ENCODE results near the gene NUPR2. TPM values are rescaled to one million over a fixed set of nuclear protein-coding genes. Genes with fewer than 3 reads are reported as not detected.
"Not testable (repeated sequence)": the region's sequence is repeated elsewhere in the genome, so short reads cannot be mapped to it uniquely, and the experiment has no call there.

NUPR2 gene
- total RNA-seq: not detected in 2 replicates

- no peak for DNase-seq (ENCODE audit: low read depth)
- no peak within 1 kb of the TSS for H3K4me3 ChIP-seq (ENCODE audit: low read depth, low read length)
- no peak for TF ChIP-seq CTCF (IDR thresholded peaks at IDR 0.05; ENCODE audit: insufficient read depth, low read depth, low read length)
Observed at GRCh38 chr7:56115852-56116538, at the start of gene NUPR2. Gene NUPR2, minus strand, starts transcription at chr7:56116417. Its CDS starts 103 bp downstream, at chr7:56116314.

- no peak for DNase-seq (ENCODE audit: low read depth)
- no peak for TF ChIP-seq CTCF (IDR thresholded peaks at IDR 0.05; ENCODE audit: insufficient read depth, low read depth, low read length)
- no peak overlapping the region for H3K4me3 ChIP-seq (ENCODE audit: low read depth, low read length)
Observed at GRCh38 chr7:56157238-56157790, 41.1 kb upstream of the NUPR2 start.

- DNase-seq (ENCODE audit: low read depth); H3K4me3 ChIP-seq (ENCODE audit: low read depth, low read length): not testable (repeated sequence)
Observed at GRCh38 chr7:56131062-56131461, 14.8 kb upstream of the NUPR2 start.

- no peak overlapping the region for H3K4me3 ChIP-seq (ENCODE audit: low read depth, low read length)
- TF ChIP-seq CTCF (IDR thresholded peaks at IDR 0.05; ENCODE audit: insufficient read depth, low read depth, low read length): no peak
- DNase-seq (ENCODE audit: low read depth): no peak
Observed at GRCh38 chr7:56127241-56127975, 11.2 kb upstream of the NUPR2 start.

- DNase-seq (ENCODE audit: low read depth): no peak
- TF ChIP-seq CTCF (IDR thresholded peaks at IDR 0.05; ENCODE audit: insufficient read depth, low read depth, low read length): no peak
- no peak overlapping the region for H3K4me3 ChIP-seq (ENCODE audit: low read depth, low read length)
Observed at GRCh38 chr7:56125831-56126230, 9.6 kb upstream of the NUPR2 start.

GRCh38 chr7:56124981-56125380 lies 8.8 kb upstream of the NUPR2 start:
- no peak for DNase-seq (ENCODE audit: low read depth)
- no peak overlapping the region for H3K4me3 ChIP-seq (ENCODE audit: low read depth, low read length)
- no peak for TF ChIP-seq CTCF (IDR thresholded peaks at IDR 0.05; ENCODE audit: insufficient read depth, low read depth, low read length)

- DNase-seq (ENCODE audit: low read depth): no peak
- no peak for TF ChIP-seq CTCF (IDR thresholded peaks at IDR 0.05; ENCODE audit: insufficient read depth, low read depth, low read length)
- no peak overlapping the region for H3K4me3 ChIP-seq (ENCODE audit: low read depth, low read length)
Observed at GRCh38 chr7:56121440-56121839, 5.2 kb upstream of the NUPR2 start.

- H3K4me3 ChIP-seq (ENCODE audit: low read depth, low read length); DNase-seq (ENCODE audit: low read depth): not testable (repeated sequence)
Observed at GRCh38 chr7:56112244-56112643, 4.0 kb downstream of the NUPR2 start.
